B cell (primary cell): Measurements from ENCODE around the gene MOB1B. TPM values are rescaled to one million over a fixed set of nuclear protein-coding genes. Genes with fewer than 3 reads are reported as not detected.

Source experiments
- ATAC-seq: fragments of 200-7000 bp; cut with Tn5 transposase; one replicate; pipeline ENCODE4 v1.10.0; 2021; ENCODE audit warnings: low read depth, mild to moderate bottlenecking, moderate number of reproducible peaks, moderate library complexity
- CTCF ChIA-PET: fragments of 350-600 bp; sonication (Branson Sonifier 250); formaldehyde crosslinking; loops from one replicate; lab custom pipeline; 2021; ENCODE audit warnings: antibody characterized with exemption, inconsistent platforms; lab: Charles Lee
- POLR2A ChIA-PET: fragments of 350-600 bp; sonication (Branson Sonifier 250); formaldehyde crosslinking; loops from one replicate; lab custom pipeline; 2021; ENCODE audit warnings: antibody characterized with exemption; lab: Charles Lee
- DNase-seq: peaks from one replicate; pipeline ENCODE4 v3.0.0; 2013
- H2AFZ ChIP-seq: 2 replicates; pipeline ENCODE4 v1.6.1; 2012; ENCODE audit warnings: mild to moderate bottlenecking, low read depth, low read length; ENCODE audit not compliant: insufficient read depth, poor library complexity, severe bottlenecking
- H3K27ac ChIP-seq, 2 donors: 1 replicate in 1 of 2; 2 replicates in 1 of 2; pipeline ENCODE4 v1.5.1; 2012 to 2013; ENCODE audit warnings: low read length in 2 of 2, mild to moderate bottlenecking in 2 of 2, moderate library complexity in 1 of 2
- H3K27me3 ChIP-seq, 4 experiments: fragments of 200-600 bp in 1 of 4; sonication (generic) in 1 of 4; replicated peaks in 1 of 4; 1 replicate in 2 of 4; 2 replicates in 2 of 4; pipeline versions ENCODE4 v1.6.1 to v1.7.0; 2013 to 2016; ENCODE audit warnings: low read length in 3 of 4, mild to moderate bottlenecking in 2 of 4, mixed read lengths in 1 of 4, moderate library complexity in 1 of 4; ENCODE audit not compliant: insufficient read depth in 4 of 4, control insufficient read depth in 3 of 4; ENCODE audit errors: control extremely low read depth in 1 of 4
- H3K36me3 ChIP-seq, 2 experiments: replicated peaks in 1 of 2; 1 replicate in 1 of 2; 2 replicates in 1 of 2; pipeline versions ENCODE4 v1.6.1 to v1.7.1; 2013; ENCODE audit warnings: low read length in 1 of 2; ENCODE audit not compliant: insufficient read depth in 2 of 2, control insufficient read depth in 1 of 2; ENCODE audit errors: control extremely low read depth in 1 of 2, extremely low read depth in 1 of 2
- H3K4me1 ChIP-seq, 2 donors: fragments of 200-600 bp in 1 of 2; sonication (generic) in 1 of 2; 1 replicate in 1 of 2; 2 replicates in 1 of 2; pipeline versions ENCODE4 v1.5.1 to v1.6.1; 2013 to 2017; ENCODE audit warnings: low read length in 2 of 2; ENCODE audit not compliant: control insufficient read depth in 2 of 2, insufficient read depth in 2 of 2
- H3K4me2 ChIP-seq: replicated peaks from 2 replicates; pipeline ENCODE3; 2012; ENCODE audit warnings: mild to moderate bottlenecking, low read depth, low read length; ENCODE audit not compliant: poor library complexity, severe bottlenecking
- H3K4me3 ChIP-seq, 5 experiments: fragments of 200-600 bp in 1 of 5; sonication (generic) in 1 of 5; 1 replicate in 3 of 5; 2 replicates in 2 of 5; pipeline versions ENCODE4 v1.5.1 to v1.7.0; 2011 to 2016; ENCODE audit warnings: low read length in 4 of 5, mild to moderate bottlenecking in 4 of 5, low read depth in 2 of 5, control low read depth in 1 of 5, moderate library complexity in 1 of 5; ENCODE audit not compliant: insufficient read depth in 1 of 5; ENCODE audit errors: control extremely low read depth in 1 of 5, extremely low read depth in 1 of 5
- H3K79me2 ChIP-seq: fragments of 200-600 bp; sonication (generic); one replicate; pipeline ENCODE4 v1.6.0; 2016; ENCODE audit warnings: low read length; ENCODE audit not compliant: control insufficient read depth, insufficient read depth
- H3K9ac ChIP-seq: fragments of 200-600 bp; sonication (generic); 2 replicates; pipeline ENCODE4 v1.6.1; 2017; ENCODE audit warnings: mild to moderate bottlenecking, low read length, moderate library complexity
- H3K9me3 ChIP-seq, 3 donors: one replicate each; pipeline versions ENCODE4 v1.6.1 to v1.7.1; 2013; ENCODE audit warnings: low read length in 2 of 3; ENCODE audit not compliant: control insufficient read depth in 2 of 3, insufficient read depth in 1 of 3; ENCODE audit errors: control extremely low read depth in 1 of 3
- H4K20me1 ChIP-seq: 2 replicates; pipeline ENCODE4 v1.6.0; 2012; ENCODE audit warnings: mild to moderate bottlenecking, low read length; ENCODE audit not compliant: insufficient read depth, control insufficient read depth, poor library complexity, severe bottlenecking
- H3K27ac Mint-ChIP-seq: one replicate; pipeline ENCODE4 v1.8.0; 2021; ENCODE audit warnings: mixed read lengths
- H3K27me3 Mint-ChIP-seq: one replicate; pipeline ENCODE4 v1.8.0; 2021; ENCODE audit warnings: mixed read lengths
- H3K4me1 Mint-ChIP-seq: one replicate; pipeline ENCODE4 v1.8.0; 2021; ENCODE audit warnings: mixed read lengths
- H3K4me3 Mint-ChIP-seq: one replicate; pipeline ENCODE4 v1.8.0; 2021; ENCODE audit warnings: mixed read lengths
- H3K9me3 Mint-ChIP-seq: one replicate; pipeline ENCODE4 v1.8.0; 2022; ENCODE audit warnings: mixed read lengths; ENCODE audit not compliant: insufficient read depth
- EZH2 ChIP-seq: IDR thresholded peaks from 2 replicates; pipeline ENCODE4 v1.6.1; 2012; ENCODE audit warnings: borderline replicate concordance, low read depth, mild to moderate bottlenecking, moderate library complexity, low read length; ENCODE audit not compliant: insufficient read depth, poor library complexity, severe bottlenecking
- WGBS: methylation state at CpG from one replicate; pipeline ENCODE4 v1.1.5; 2013; ENCODE audit warnings: missing lambda C conversion rate; ENCODE audit not compliant: insufficient coverage; 5-methylcytosine and 5-hydroxymethylcytosine counted together
- intact Hi-C: fragments of 100-400 bp; cut with micrococcal nuclease; formaldehyde crosslinking; loops from one replicate; pipeline ENCODE4 v1.10.0; 2022
- polyA plus RNA-seq: library from polyadenylated mRNA; depleted of rRNA; stranded (reverse); fragments of >200 nt; gene quantifications from 2 replicates; pipeline ENCODE4 v1.2.3, GENCODE V29; 2012
- total RNA-seq, 2 donors: library from RNA; stranded (reverse); fragments of 120-200 nt in 1 of 2; gene quantifications; 1 replicate in 1 of 2; 2 replicates in 1 of 2; pipeline versions ENCODE4 v1.2.3 to v1.2.4, GENCODE V29; 2013 to 2022
- TF ChIP-seq, protein P1 (sequence below): fragments of 200-600 bp; IDR thresholded peaks from one replicate; pipeline ENCODE4 v1.8.0; 2022; ENCODE audit warnings: antibody characterized with exemption, mild to moderate bottlenecking

The MOB1B gene
- total and polyA plus RNA-seq, 2 donors (not counting 1 experiment from before 2014, with no cell fraction given) = 2.3 to 30.4 TPM

DNA sequence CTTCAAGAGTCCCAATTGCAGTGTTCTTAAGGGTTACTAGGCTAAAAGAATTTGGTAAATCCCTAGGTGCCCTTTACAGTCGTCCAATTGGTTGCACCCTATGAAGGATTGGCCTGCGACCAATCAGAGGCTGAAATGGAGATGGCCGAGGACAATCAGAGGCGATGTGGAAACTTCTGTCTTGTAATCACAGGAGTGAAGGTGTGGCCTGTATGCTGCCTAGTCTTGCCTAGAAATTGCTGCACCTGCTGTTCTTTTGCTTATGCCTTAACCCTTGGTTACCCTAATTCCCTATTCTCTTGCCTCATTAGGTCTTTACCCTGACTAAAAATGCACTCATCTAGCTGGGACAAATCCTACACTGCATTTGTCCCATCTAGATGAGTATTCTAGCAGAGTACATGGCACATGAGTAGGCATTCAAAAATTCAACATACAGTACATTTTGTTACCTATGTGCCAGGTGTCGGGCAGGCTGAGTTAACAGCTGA, 90.3 kb downstream of the MOB1B start:
- Mint-ChIP-seq H3K27me3 (no peaks in the 10 kb centered on the region), H3K4me1 (peaks cover 45% of the 10 kb centered on the region), H3K4me3 (peak overlapping the region; percentile 97), H3K9me3 (no peaks in the 10 kb centered on the region), H3K27ac (peak overlapping the region; percentile 96)
- Histone ChIP-seq H3K27me3 (no peaks in the 10 kb centered on the region), H4K20me1 (no peaks in the 10 kb centered on the region), H3K4me1 (peaks cover 31 to 34% of the 10 kb centered on the region in 2 donors), H2AFZ (peak overlapping the region; percentile 98), H3K9ac (peak overlapping the region; percentile 76), H3K36me3 (no peaks in the 10 kb centered on the region), H3K4me2 (peak overlapping the region; percentile 88), H3K4me3 (peak overlapping the region in 3 of 5 experiments; percentile 88 to 99 (median 97)), H3K79me2 (peaks cover 39% of the 10 kb centered on the region), H3K9me3 (no peaks in the 10 kb centered on the region), H3K27ac (peak overlapping the region; percentile 86 to 94)
- 84% methylated on average over 4 of the region's 5 CpGs for WGBS
- no peak for TF ChIP-seq EZH2
- TF ChIP-seq, protein P1, sequence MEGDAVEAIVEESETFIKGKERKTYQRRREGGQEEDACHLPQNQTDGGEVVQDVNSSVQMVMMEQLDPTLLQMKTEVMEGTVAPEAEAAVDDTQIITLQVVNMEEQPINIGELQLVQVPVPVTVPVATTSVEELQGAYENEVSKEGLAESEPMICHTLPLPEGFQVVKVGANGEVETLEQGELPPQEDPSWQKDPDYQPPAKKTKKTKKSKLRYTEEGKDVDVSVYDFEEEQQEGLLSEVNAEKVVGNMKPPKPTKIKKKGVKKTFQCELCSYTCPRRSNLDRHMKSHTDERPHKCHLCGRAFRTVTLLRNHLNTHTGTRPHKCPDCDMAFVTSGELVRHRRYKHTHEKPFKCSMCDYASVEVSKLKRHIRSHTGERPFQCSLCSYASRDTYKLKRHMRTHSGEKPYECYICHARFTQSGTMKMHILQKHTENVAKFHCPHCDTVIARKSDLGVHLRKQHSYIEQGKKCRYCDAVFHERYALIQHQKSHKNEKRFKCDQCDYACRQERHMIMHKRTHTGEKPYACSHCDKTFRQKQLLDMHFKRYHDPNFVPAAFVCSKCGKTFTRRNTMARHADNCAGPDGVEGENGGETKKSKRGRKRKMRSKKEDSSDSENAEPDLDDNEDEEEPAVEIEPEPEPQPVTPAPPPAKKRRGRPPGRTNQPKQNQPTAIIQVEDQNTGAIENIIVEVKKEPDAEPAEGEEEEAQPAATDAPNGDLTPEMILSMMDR = no peak
- intact Hi-C loops = loop anchor here (2.0 to 10.0 kb wide), 5 partner anchors 14 to 258 kb away; partner anchors contain the start of gene MOB1B
- ChIA-PET CTCF (interaction anchor here (2.0 to 16.4 kb wide), 2 partner anchors 8 to 17 kb away, joined by 12 to 245 read pairs; no protein-coding TSS in a partner anchor), POLR2A (interaction anchor here (0.6 to 5.0 kb wide), 3 partner anchors 13 to 145 kb away, joined by 3 to 43 read pairs (median 12); no protein-coding TSS in a partner anchor)
- ATAC-seq (no peak), DNase-seq (peak; percentile 25)
